ENCODE data around the gene LAMC2.
A peak's percentile ranks its signal among the peaks of the same experiment; 100 is the strongest.

LAMC2 gene

DNA sequence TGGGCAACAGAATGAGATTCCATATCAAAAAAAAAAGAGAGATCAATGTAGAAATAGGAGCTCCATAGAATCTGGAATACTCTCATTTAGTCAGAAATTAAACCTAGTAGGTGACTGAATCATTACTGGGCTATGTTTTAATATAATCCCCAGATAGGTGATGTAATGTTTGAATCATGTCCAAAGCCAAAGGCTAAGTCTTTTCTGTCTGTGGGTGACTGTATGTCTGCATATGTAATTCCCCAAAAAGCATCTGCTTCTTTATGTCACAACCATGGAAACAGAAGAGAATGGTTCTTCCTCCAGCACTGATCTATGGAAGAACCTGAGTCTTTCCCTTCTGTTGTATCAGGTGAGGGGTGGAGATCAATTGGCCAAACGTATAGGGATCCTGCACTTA lies 5.8 kb downstream of the LAMC2 start:
- Histone ChIP-seq H3K4me2 (no peak overlapping the region), H3K9ac (no peak overlapping the region)

DNA sequence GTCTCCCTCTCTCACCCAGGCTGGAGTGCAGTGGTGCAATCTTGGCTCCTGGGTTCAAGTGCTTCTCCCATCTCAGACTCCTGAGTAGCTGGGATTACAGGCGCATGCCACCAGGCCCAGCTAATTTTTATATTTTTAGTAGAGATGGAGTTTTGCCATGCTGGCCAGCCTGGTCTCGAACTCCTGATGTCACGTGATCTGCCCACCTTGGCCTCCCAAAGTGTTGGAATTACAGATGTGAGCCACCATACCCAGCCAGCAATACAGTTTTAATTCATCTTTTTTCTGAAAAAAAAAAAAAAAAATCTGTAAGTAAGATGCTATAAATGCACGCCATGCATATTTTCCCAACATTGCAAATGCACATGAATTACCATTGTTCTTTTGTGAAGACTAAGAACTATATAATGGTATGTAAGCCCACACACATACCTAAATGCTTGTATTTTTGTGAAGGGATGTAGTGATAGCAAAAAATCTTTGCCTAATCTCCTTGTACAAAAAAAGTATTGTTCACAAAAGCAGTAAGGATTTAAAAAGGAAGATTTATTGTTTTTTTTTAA lies 8.0 kb downstream of the LAMC2 start:
- H3K9ac ChIP-seq: no peak overlapping the region
- TF ChIP-seq, protein P1, sequence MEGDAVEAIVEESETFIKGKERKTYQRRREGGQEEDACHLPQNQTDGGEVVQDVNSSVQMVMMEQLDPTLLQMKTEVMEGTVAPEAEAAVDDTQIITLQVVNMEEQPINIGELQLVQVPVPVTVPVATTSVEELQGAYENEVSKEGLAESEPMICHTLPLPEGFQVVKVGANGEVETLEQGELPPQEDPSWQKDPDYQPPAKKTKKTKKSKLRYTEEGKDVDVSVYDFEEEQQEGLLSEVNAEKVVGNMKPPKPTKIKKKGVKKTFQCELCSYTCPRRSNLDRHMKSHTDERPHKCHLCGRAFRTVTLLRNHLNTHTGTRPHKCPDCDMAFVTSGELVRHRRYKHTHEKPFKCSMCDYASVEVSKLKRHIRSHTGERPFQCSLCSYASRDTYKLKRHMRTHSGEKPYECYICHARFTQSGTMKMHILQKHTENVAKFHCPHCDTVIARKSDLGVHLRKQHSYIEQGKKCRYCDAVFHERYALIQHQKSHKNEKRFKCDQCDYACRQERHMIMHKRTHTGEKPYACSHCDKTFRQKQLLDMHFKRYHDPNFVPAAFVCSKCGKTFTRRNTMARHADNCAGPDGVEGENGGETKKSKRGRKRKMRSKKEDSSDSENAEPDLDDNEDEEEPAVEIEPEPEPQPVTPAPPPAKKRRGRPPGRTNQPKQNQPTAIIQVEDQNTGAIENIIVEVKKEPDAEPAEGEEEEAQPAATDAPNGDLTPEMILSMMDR (conservative IDR thresholded peaks at IDR 0.05; ENCODE audit: low read depth, low read length): no peak
- H3K4me1 ChIP-seq (ENCODE audit: low read depth, poor library complexity, severe bottlenecking): peaks cover 28% of the 10 kb centered on the region
- H2AFZ ChIP-seq (ENCODE audit: low read depth): no peak overlapping the region
- H3K4me3 ChIP-seq (IDR thresholded peaks at IDR 0.05; ENCODE audit: insufficient read depth, low read depth, low read length): no peak overlapping the region
- no peak overlapping the region for H3K27ac ChIP-seq
- peak overlapping the region; percentile 58 for H3K4me2 ChIP-seq
- no peaks in the 10 kb centered on the region for H4K20me1 ChIP-seq (ENCODE audit: insufficient read depth)
- no peaks in the 10 kb centered on the region for H3K79me2 ChIP-seq (ENCODE audit: insufficient read depth, low read depth)
- H3K36me3 ChIP-seq (ENCODE audit: insufficient read depth): no peaks in the 10 kb centered on the region
- H3K27me3 ChIP-seq (ENCODE audit: insufficient read depth, low read depth): no peaks in the 10 kb centered on the region

More for the DNA sequence above, 5.8 kb downstream of the LAMC2 start:
- TF ChIP-seq, protein P1 (conservative IDR thresholded peaks at IDR 0.05; ENCODE audit: low read depth, low read length): no peak
- peaks cover 28% of the 10 kb centered on the region for H3K4me1 ChIP-seq (ENCODE audit: low read depth, poor library complexity, severe bottlenecking)
- H4K20me1 ChIP-seq (ENCODE audit: insufficient read depth): no peaks in the 10 kb centered on the region
- no peak overlapping the region for H3K27ac ChIP-seq
- no peaks in the 10 kb centered on the region for H3K79me2 ChIP-seq (ENCODE audit: insufficient read depth, low read depth)
- no peaks in the 10 kb centered on the region for H3K36me3 ChIP-seq (ENCODE audit: insufficient read depth)
- no peak overlapping the region for H3K4me3 ChIP-seq (IDR thresholded peaks at IDR 0.05; ENCODE audit: insufficient read depth, low read depth, low read length)
- H2AFZ ChIP-seq (ENCODE audit: low read depth): no peak overlapping the region
- H3K27me3 ChIP-seq (ENCODE audit: insufficient read depth, low read depth): no peaks in the 10 kb centered on the region

DNA sequence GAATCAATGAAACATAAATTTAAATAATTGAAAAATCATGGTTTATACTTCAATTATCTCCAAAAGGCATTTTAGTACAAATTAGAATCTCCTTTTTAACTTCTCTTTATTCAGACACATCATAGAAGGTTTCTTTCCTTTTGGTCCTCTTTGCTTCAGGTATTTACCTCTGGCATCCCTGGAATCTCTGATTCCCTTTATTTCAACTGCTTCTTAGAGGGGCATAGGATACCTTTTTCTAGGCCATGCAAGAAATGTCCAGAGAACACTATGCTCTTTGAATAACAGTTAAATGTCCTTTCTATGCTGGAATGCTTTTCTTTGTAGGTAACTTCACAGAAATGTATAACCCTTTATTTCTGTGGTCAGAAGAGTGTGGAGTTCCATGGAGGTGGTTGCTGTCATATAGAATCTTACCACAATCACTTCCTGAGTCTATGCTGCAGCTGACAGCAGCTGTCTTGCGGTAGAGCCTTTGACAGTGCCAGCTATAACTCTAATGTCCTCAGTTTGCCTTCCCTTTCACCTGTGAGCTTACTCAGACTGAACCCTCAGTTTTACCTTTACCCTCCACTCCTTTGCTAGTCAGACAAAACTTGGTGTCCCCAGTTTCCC lies 8.6 kb downstream of the LAMC2 start:
- Histone ChIP-seq H3K27ac (peak overlapping the region; percentile 30; the same call in 1 of the 2 replicates), H3K9ac (no peak overlapping the region), H2AFZ (ENCODE audit: low read depth) (peak overlapping the region; percentile 2; the same call in 1 of the 2 replicates), H3K79me2 (ENCODE audit: insufficient read depth, low read depth) (no peaks in the 10 kb centered on the region), H3K4me2 (peak overlapping the region; percentile 58), H3K4me1 (ENCODE audit: low read depth, poor library complexity, severe bottlenecking) (peaks cover 28% of the 10 kb centered on the region), H4K20me1 (ENCODE audit: insufficient read depth) (no peaks in the 10 kb centered on the region), H3K36me3 (ENCODE audit: insufficient read depth) (no peaks in the 10 kb centered on the region), H3K4me3 (IDR thresholded peaks at IDR 0.05; ENCODE audit: insufficient read depth, low read depth, low read length) (peak overlapping the region; percentile 77), H3K27me3 (ENCODE audit: insufficient read depth, low read depth) (no peaks in the 10 kb centered on the region)
- TF ChIP-seq, protein P1 (conservative IDR thresholded peaks at IDR 0.05; ENCODE audit: low read depth, low read length): no peak

DNA sequence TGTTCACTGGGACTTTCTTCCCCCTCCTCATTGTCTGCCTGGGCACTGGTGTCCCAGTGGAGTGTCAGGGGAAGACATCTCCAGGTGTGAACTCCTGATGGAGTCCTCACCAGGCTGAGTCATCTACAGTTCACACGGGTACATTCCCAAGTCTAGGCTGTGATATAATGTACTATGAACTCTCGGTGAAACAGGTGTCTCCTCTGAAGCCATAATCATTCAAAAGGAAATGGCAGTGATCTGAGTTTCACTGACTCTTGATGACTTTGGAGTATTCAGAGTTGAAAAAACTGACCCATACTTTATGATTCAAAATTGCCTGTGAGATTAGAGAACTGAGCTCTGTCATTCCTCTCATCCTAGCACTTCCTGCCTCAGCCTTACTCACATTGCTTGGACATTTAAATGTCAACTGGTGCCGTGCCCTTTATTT lies 9.1 kb downstream of the LAMC2 start:
- H3K4me1 ChIP-seq (ENCODE audit: low read depth, poor library complexity, severe bottlenecking): peaks cover 28% of the 10 kb centered on the region

More for the DNA sequence above, 9.1 kb downstream of the LAMC2 start:
- Histone ChIP-seq H3K4me3 (IDR thresholded peaks at IDR 0.05; ENCODE audit: insufficient read depth, low read depth, low read length) (peak overlapping the region; percentile 77), H3K27me3 (ENCODE audit: insufficient read depth, low read depth) (no peaks in the 10 kb centered on the region), H2AFZ (ENCODE audit: low read depth) (peak overlapping the region; percentile 2; the same call in 1 of the 2 replicates), H3K27ac (peak overlapping the region; percentile 30; the same call in 1 of the 2 replicates), H3K9ac (no peak overlapping the region), H3K4me2 (peak overlapping the region; percentile 58), H4K20me1 (ENCODE audit: insufficient read depth) (no peaks in the 10 kb centered on the region), H3K36me3 (ENCODE audit: insufficient read depth) (no peaks in the 10 kb centered on the region), H3K79me2 (ENCODE audit: insufficient read depth, low read depth) (no peaks in the 10 kb centered on the region)
- TF ChIP-seq, protein P1 (conservative IDR thresholded peaks at IDR 0.05; ENCODE audit: low read depth, low read length): no peak

Data from KMS-11 (cell line).